Astrocyte (in vitro differentiated cells and primary cell): ENCODE data around the gene NR3C1.

Experiments
- CTCF ChIP-seq: IDR thresholded peaks from 2 replicates; pipeline ENCODE4 v1.5.1; 2011; ENCODE audit warnings: low read depth, mild to moderate bottlenecking, inconsistent platforms, low read length, moderate library complexity; ENCODE audit not compliant: insufficient read depth
- EZH2 ChIP-seq: IDR thresholded peaks from 2 replicates; pipeline ENCODE4 v1.6.1; 2012; ENCODE audit warnings: mild to moderate bottlenecking, low read length, inconsistent platforms; ENCODE audit not compliant: insufficient read depth

DNA sequence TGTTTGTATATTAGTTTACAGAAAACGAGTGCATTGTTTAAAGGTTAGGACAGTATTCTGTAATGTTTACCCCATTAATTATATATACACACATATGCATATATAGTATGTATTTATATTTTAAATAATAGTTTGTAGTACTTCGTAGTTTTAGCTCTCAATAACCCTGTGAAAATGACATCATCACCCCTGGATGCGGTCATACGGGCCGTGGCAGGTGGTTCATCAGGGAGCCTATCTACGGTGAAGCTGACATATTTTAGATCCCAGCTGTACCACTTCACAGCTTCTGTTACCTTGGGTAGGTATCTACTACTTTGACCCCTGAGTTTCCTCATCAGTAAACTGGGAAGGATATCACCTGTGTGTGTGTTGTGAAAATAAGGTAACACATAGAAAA, 87.1 kb downstream of the NR3C1 start:
- no peak for TF ChIP-seq CTCF
- TF ChIP-seq EZH2 = no peak
